Prostate gland (tissue), 2 donors: Measurements from ENCODE around the gene ABHD2. TPM values are rescaled to one million over a fixed set of nuclear protein-coding genes. Genes with fewer than 3 reads are reported as not detected.
"Not testable (repeated sequence)": the region's sequence is repeated elsewhere in the genome, so short reads cannot be mapped to it uniquely, and the experiment has no call there.

Experiments used
- DNase-seq: peaks from one replicate; pipeline ENCODE4 v3.0.0-alpha.2; 2019; ENCODE audit warnings: low spot score
- H3K27ac ChIP-seq, 2 donors: fragments of 200-600 bp; sonication (generic); 2 replicates each; pipeline ENCODE4 v1.5.1; 2017 to 2019
- H3K27me3 ChIP-seq: fragments of 200-600 bp; sonication (generic); replicated peaks from 2 replicates; pipeline ENCODE4 v1.5.1; 2019; ENCODE audit not compliant: insufficient read depth
- H3K36me3 ChIP-seq, 2 donors: fragments of 200-600 bp; sonication (generic); 1 replicate in 1 of 2; 2 replicates in 1 of 2; pipeline versions ENCODE4 v1.5.1 to v1.8.1; 2017 to 2019
- H3K4me1 ChIP-seq: fragments of 200-600 bp; sonication (generic); replicated peaks from 2 replicates; pipeline ENCODE4 v1.5.1; 2019
- H3K4me3 ChIP-seq, 2 donors: fragments of 200-600 bp; sonication (generic); 2 replicates each; pipeline ENCODE4 v1.5.1; 2017 to 2019
- H3K9me3 ChIP-seq: fragments of 200-600 bp; sonication (generic); 2 replicates; pipeline ENCODE4 v1.5.1; 2017
- POLR2A ChIP-seq: fragments of 450-650 bp; IDR thresholded peaks from one replicate; pipeline ENCODE4 v1.6.1; 2016; ENCODE audit warnings: antibody characterized with exemption, mild to moderate bottlenecking
- POLR2AphosphoS5 ChIP-seq: sonication (generic); formaldehyde crosslinking; IDR thresholded peaks from one replicate; pipeline ENCODE4 v1.6.1; 2017; ENCODE audit warnings: antibody characterized with exemption
- WGBS: methylation state at CpG from one replicate; pipeline ENCODE4 v1.1.5; 2018; 5-methylcytosine and 5-hydroxymethylcytosine counted together
- intact Hi-C: fragments of 100-400 bp; cut with DNase I; formaldehyde crosslinking; loops from one replicate; pipeline ENCODE4 v1.14.2; 2022
- total RNA-seq, 2 donors: library from RNA; depleted of rRNA; stranded (reverse); fragments of >200 nt; gene quantifications; one replicate each; pipeline ENCODE4 v1.1.0, GENCODE V29; 2016
- TF ChIP-seq, protein P1 (sequence below), 4 experiments: fragments of 200-600 bp in 2 of 4; fragments of 450-650 bp in 2 of 4; sonication (generic) in 2 of 4; IDR thresholded peaks; 1 replicate in 3 of 4; 2 replicates in 1 of 4; pipeline ENCODE4 v1.5.1; 2016 to 2019; ENCODE audit warnings: antibody characterized with exemption in 4 of 4, mild to moderate bottlenecking in 2 of 4, moderate library complexity in 2 of 4

ABHD2 gene
- total RNA-seq, 2 donors from 2014 or later: 111 to 253 TPM

DNA sequence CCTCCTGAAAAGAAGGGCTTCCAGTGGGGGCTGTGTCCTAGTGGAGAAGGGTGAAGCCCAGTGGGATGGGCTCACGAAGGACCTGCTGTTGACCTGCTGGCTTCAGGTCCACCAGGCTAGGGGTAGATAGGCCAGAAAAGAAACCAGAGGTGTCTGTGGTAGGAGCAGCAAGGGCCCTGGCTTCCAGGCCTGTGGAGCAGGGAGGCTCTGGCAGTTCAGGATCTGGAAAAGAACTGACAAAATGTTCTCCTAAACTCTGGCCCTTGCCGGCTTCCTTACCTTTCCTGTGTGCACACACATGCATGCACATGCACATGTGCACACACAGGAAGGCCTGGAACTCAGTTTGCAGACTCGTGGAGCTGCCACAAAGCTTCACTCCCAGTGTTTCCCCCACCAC is 49.7 kb downstream of the ABHD2 start:
- intact Hi-C loops: loop anchor here (5.0 kb wide), 1 partner anchor 34 kb away; no protein-coding TSS in a partner anchor
- Histone ChIP-seq H3K27ac (peak overlapping the region; percentile 50 to 63), H3K4me3 (no peak overlapping the region), H3K27me3 (no peaks in the 10 kb centered on the region), H3K4me1 (peaks cover 20% of the 10 kb centered on the region), H3K36me3 (no peaks in the 10 kb centered on the region), H3K9me3 (no peaks in the 10 kb centered on the region)
- DNase-seq: no peak
- 75% methylated on average over 3 of the region's 3 CpGs for WGBS
- TF ChIP-seq, protein P1, sequence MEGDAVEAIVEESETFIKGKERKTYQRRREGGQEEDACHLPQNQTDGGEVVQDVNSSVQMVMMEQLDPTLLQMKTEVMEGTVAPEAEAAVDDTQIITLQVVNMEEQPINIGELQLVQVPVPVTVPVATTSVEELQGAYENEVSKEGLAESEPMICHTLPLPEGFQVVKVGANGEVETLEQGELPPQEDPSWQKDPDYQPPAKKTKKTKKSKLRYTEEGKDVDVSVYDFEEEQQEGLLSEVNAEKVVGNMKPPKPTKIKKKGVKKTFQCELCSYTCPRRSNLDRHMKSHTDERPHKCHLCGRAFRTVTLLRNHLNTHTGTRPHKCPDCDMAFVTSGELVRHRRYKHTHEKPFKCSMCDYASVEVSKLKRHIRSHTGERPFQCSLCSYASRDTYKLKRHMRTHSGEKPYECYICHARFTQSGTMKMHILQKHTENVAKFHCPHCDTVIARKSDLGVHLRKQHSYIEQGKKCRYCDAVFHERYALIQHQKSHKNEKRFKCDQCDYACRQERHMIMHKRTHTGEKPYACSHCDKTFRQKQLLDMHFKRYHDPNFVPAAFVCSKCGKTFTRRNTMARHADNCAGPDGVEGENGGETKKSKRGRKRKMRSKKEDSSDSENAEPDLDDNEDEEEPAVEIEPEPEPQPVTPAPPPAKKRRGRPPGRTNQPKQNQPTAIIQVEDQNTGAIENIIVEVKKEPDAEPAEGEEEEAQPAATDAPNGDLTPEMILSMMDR (IDR thresholded peaks at IDR 0.05): no peak
- TF ChIP-seq POLR2AphosphoS5 (no peak), POLR2A (no peak)

DNA sequence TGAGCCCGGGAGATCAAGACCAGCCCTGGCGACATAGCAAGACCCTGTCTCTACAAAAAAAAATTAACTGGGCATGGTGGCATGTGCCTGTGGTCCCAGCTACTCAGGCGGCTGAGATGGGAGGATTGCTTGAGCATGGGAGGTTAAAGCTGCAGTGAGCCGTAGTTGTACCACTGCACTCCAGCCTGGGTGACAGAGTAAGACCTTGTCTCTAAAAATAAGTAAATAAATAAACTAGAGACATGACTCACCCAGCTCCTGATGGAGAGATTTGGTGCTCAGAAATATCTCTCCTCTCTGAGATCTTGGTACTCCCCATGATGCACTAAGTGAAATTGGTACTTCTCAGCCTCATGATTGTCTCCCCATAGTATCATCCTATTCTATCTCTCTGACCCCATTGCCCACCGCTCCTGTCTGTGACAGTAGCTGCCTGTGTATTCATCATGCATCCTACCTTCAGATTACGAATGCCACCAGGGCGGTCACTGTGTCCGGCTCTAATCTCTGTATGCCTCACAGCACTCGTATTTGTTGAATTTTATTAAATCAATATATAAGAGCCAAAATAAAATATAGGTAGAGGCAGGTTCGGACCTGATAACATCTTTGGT is 50.9 kb downstream of the ABHD2 start:
- TF ChIP-seq, protein P1 (IDR thresholded peaks at IDR 0.05): no peak
- TF ChIP-seq POLR2AphosphoS5: no peak
- TF ChIP-seq POLR2A: no peak
- Histone ChIP-seq H3K36me3 (no peaks in the 10 kb centered on the region), H3K27me3 (no peaks in the 10 kb centered on the region), H3K4me1 (peaks cover 19% of the 10 kb centered on the region), H3K4me3 (no peak overlapping the region), H3K27ac (peak overlapping the region; percentile 0 to 63), H3K9me3 (no peaks in the 10 kb centered on the region)
- intact Hi-C loops: loop anchor here (5.0 kb wide), 1 partner anchor 33 kb away; no protein-coding TSS in a partner anchor
- no peak for DNase-seq
- WGBS: 78% methylated on average over 10 of the region's 10 CpGs

DNA sequence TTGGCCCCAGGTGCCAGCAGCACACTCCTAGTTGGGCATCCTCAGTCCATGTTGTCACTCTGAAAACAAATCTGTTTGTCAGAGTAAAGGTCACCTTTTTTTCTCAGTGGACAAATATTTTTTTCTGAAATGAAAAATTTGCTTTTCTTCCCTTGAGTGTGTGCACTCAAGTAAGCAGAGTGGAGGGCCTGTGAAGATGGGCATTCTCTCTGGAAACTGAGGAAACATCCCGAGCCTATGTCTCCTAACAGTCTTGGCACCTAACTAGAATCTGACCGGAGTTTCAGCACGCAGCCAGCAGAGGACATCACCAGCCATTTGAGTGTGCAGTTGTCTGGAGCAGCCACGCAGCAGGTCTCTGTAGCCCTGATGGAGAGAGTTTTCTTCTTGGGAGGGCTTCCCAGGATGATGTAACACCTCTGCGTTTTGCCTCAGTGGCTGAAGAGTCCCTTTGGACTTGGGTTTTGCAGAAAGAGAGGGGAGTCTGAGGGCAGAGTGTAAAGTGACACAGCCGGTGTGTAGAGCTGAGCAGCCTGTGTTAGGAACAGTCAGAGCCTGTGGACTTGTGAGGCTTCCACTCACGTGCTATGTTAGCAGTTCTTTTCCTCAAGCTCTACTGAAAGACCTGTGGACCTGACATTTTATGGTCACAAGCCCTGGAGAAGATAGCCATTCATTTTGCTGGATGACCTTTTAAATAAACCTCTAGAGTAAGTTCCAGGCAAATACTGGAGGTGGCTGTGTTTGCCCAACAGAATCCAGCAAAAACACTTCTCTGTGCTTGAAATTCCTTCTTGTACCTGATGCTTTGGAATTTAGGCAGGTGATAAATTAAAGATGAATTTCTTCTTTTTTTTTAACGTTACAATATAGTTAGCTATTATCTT is 51.6 kb downstream of the ABHD2 start:
- 56% methylated on average over 8 of the region's 8 CpGs for WGBS

DNA sequence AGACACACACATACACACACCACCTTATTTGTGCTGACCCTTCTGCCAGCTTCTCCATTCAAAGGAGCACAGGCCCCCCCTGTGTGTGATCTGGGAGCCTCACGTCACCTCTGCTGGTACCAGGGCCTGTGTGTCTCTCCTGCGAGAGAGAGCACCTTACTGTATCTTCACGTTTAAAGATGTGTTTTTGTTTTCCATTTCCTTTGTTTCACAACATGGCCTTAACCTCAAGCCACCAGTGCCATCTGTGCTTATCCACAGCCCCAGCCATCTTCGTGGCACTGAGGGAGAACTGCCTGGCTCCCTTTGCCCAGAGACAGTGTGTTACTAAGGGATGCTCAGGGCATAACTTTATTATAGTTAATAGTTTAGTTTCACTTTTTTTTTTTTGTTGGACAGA is 52.3 kb downstream of the ABHD2 start:
- WGBS: 82% methylated on average over 4 of the region's 4 CpGs
- intact Hi-C loops: no loop called here

More for the DNA sequence above, 51.6 kb downstream of the ABHD2 start:
- Histone ChIP-seq H3K4me3 (no peak overlapping the region), H3K27me3 (no peaks in the 10 kb centered on the region), H3K4me1 (peaks cover 19% of the 10 kb centered on the region), H3K36me3 (no peaks in the 10 kb centered on the region), H3K27ac (peak overlapping the region; percentile 0 to 63), H3K9me3 (no peaks in the 10 kb centered on the region)
- intact Hi-C loops: loop anchor here (5.0 kb wide), 1 partner anchor 32 kb away; no protein-coding TSS in a partner anchor
- TF ChIP-seq POLR2A: no peak
- TF ChIP-seq, protein P1 (IDR thresholded peaks at IDR 0.05): no peak
- no peak for TF ChIP-seq POLR2AphosphoS5
- no peak for DNase-seq

DNA sequence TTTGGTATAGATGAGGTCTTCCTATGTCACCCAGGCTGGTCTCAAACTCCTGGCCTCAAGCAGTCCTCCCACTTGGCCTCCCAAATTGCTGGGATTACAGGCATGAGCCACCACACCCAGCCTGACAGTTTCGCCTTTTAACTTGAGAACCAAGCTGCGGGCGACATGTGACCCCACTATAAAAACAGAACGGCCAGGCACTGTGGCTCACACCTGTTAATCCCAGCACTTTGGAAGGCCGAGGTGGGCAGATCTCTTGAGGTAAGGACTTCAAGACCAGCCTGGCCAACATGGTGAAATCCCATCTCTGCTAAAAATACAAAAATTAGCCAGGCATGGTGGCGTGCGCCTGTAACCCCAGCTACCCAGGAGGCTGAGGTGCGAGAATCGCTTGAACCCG is 52.9 kb downstream of the ABHD2 start:
- WGBS: 96% methylated on average over 10 of the region's 10 CpGs
- H3K4me3 ChIP-seq, H3K9me3 ChIP-seq, intact Hi-C loops, H3K27me3 ChIP-seq, H3K36me3 ChIP-seq, DNase-seq: not testable (repeated sequence)
- Histone ChIP-seq H3K27ac (peak overlapping the region in 1 of 2 donors; percentile 20), H3K4me1 (peaks cover 18% of the 10 kb centered on the region)

More for the DNA sequence above, 52.3 kb downstream of the ABHD2 start:
- TF ChIP-seq POLR2AphosphoS5 (no peak), POLR2A (no peak)
- TF ChIP-seq, protein P1 (IDR thresholded peaks at IDR 0.05): no peak
- Histone ChIP-seq H3K27ac (peak overlapping the region in 1 of 2 donors; percentile 63), H3K27me3 (no peaks in the 10 kb centered on the region), H3K9me3 (no peaks in the 10 kb centered on the region), H3K4me3 (no peak overlapping the region), H3K36me3 (no peaks in the 10 kb centered on the region), H3K4me1 (peaks cover 19% of the 10 kb centered on the region)
- DNase-seq: no peak
